K562 treated with DMSO at 1 percent for 48 hours (cell line): ENCODE measurements around the gene FGF23. TPM values are rescaled to one million over a fixed set of nuclear protein-coding genes. Genes with fewer than 3 reads are reported as not detected.

Experiments
- total RNA-seq: library from RNA; unstranded; fragments of 300-600 nt; gene quantifications from 2 replicates; pipeline ENCODE4 v1.2.3, GENCODE V29; 2022; ENCODE audit warnings: low replicate concordance; ENCODE audit errors: extremely low read depth

FGF23 gene
- not detected in 2 replicates for total RNA-seq

GRCh38 chr12:4379405-4379804 is at the start of gene FGF23:
Gene FGF23, minus strand, starts transcription at chr12:4379712. Its CDS starts 130 bp downstream, at chr12:4379582.

DNA sequence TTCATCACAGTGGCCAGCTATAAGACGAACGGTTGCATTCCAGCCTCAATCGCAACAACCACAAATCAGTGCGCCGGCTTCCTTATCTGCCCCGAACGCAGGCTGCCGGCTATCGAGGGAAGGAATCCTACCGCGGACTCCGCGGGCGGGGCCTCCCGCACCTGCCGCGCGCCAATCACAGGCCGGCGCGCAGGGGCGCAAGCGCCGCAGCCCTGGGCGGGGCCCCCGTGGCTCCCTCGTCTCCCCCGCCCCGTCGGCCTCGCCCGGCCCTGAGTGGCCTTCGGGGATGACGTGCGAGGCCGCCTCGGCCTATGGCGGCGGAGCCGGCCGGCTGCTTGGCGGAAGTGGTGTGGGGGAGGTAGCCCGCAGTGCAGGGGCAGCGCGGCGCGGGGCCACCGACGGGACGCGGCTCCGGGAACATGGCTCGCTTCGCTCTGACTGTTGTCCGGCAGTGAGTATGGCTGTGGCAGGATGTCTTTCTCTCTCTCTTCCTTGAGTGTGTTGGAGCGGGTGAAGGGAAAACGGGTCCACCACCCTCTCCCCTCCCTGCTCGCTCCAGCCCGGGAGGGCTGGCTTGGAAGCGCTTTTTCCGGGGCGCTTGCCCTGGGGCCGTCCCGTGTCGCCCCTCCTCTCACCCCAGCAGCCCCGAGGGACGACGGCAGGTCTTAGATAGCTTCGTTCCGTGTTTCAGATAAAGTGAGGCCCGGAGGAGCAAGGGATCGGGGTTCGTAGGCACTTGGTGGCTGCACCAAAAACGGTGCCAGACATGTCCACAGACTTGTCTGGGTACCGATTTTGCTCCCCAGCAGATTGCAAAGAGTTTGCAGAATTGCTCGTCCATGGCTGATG is 58.4 kb downstream of the FGF23 start, which contains the start of gene TIGAR:
TSS of gene TIGAR (plus strand) at position 361 of the 849 bp plus-strand sequence. CDS start at position 420, 59 bp downstream.

Other genes starting within 250 kb of the FGF23 start
- gene CCND2, start 106.0 kb downstream of the FGF23 start, total RNA-seq = not detected in 2 replicates
- not detected in 2 replicates for gene TIGAR, start 58.5 kb downstream of the FGF23 start, total RNA-seq
- gene FGF6, start 66.1 kb upstream of the FGF23 start, total RNA-seq = not detected in 2 replicates
- gene RAD51AP1, start 159.2 kb upstream of the FGF23 start, total RNA-seq = not detected in 2 replicates
- gene DYRK4, start 182.5 kb upstream of the FGF23 start, total RNA-seq = not detected in 2 replicates